Ovary (tissue), 9 donors: ENCODE data around the gene SNCG. TPM values are rescaled to one million over a fixed set of nuclear protein-coding genes. Genes with fewer than 3 reads are reported as not detected.
A peak's percentile ranks its signal among the peaks of the same experiment; 100 is the strongest.

Experiments used
- DNase-seq, 5 donors: peaks; one replicate each; pipeline ENCODE4 v3.0.0-alpha.2; 2019 to 2020
- H3K27ac ChIP-seq, 2 donors: fragments of 200-600 bp; one replicate each; pipeline versions ENCODE4 v1.5.1 to v1.8.0; 2019 to 2022
- H3K27me3 ChIP-seq: fragments of 200-600 bp; one replicate; pipeline ENCODE4 v1.8.0; 2022
- H3K36me3 ChIP-seq: fragments of 200-600 bp; sonication (generic); one replicate; pipeline ENCODE4 v1.5.1; 2019
- H3K4me1 ChIP-seq: one replicate; pipeline ENCODE4 v1.8.1; 2013; ENCODE audit warnings: mild to moderate bottlenecking, moderate library complexity; ENCODE audit not compliant: insufficient read depth
- H3K4me3 ChIP-seq: fragments of 200-600 bp; sonication (generic); one replicate; pipeline ENCODE4 v1.5.1; 2017
- H3K9me3 ChIP-seq, 2 donors: fragments of 200-600 bp in 1 of 2; sonication (generic) in 1 of 2; one replicate each; pipeline versions ENCODE4 v1.5.1 to v1.8.1; 2013 to 2019; ENCODE audit warnings: mild to moderate bottlenecking in 1 of 2, moderate library complexity in 1 of 2
- CTCF ChIP-seq, 3 donors: fragments of 450-650 bp in 2 of 3; fragments of 200-600 bp in 1 of 3; IDR thresholded peaks; one replicate each; pipeline versions ENCODE4 v1.5.1 to v1.8.0; 2016 to 2022; ENCODE audit warnings: antibody characterized with exemption in 3 of 3, mild to moderate bottlenecking in 1 of 3
- EP300 ChIP-seq: sonication (generic); formaldehyde crosslinking; IDR thresholded peaks from one replicate; pipeline ENCODE4 v1.6.1; 2017; ENCODE audit warnings: antibody characterized with exemption
- POLR2A ChIP-seq: fragments of 450-650 bp; IDR thresholded peaks from one replicate; pipeline ENCODE4 v1.6.1; 2017; ENCODE audit warnings: antibody characterized with exemption, mild to moderate bottlenecking, moderate library complexity
- WGBS, 3 donors: extraction: QIAGEN DNeasy Blood & Tissue Kit in 1 of 3; methylation state at CpG; one replicate each; pipeline versions ENCODE4 v1.1.5 to v1.1.7; 2013 to 2017; 5-methylcytosine and 5-hydroxymethylcytosine counted together
- intact Hi-C, 4 donors: fragments of 100-400 bp; cut with DNase I; formaldehyde crosslinking; loops; one replicate each; pipeline versions ENCODE4 v1.11.0 to v1.15.1; 2022 to 2023
- polyA plus RNA-seq, 2 donors: library from polyadenylated mRNA; stranded (reverse); fragments of 200-250 nt in 1 of 2; fragments of 350-450 nt in 1 of 2; fragmentation: Illumina TruSeq in 1 of 2; extraction: RNeasy Lipid Tissue Mini Kit (QIAGEN cat#74804) in 1 of 2; gene quantifications; one replicate each; pipeline ENCODE4 v1.2.3, GENCODE V29; 2013 to 2014
- total RNA-seq, 7 donors: library from RNA; depleted of rRNA in 2 of 7; stranded (reverse); fragments of >200 nt in 2 of 7; fragmentation: NEBNext Ultra II Directional in 3 of 7; extraction: Animal tissue kit (Norgen Biotek cat#: 25700) in 3 of 7; gene quantifications; one replicate each; pipeline versions ENCODE4 v1.1.0 to v1.2.4, GENCODE V29; 2016 to 2023
- donor health status: DM: no; HTN: no; CAD: no; lungs with moderate emphysema.
- donor health status: DM: no; HTN: no; CAD: no.
- donor health status: Bipolar disorder and iron deficiency.
- donor health status: DM: yes; HTN: yes; CAD: no.
- donor health status: DM: no; HTN: no; CAD: no.
- donor health status: DM: yes; HTN: yes; CAD: no.

SNCG gene
- total and polyA plus RNA-seq, 9 donors: 13.7 to 76.1 (median 41.9) TPM

DNA sequence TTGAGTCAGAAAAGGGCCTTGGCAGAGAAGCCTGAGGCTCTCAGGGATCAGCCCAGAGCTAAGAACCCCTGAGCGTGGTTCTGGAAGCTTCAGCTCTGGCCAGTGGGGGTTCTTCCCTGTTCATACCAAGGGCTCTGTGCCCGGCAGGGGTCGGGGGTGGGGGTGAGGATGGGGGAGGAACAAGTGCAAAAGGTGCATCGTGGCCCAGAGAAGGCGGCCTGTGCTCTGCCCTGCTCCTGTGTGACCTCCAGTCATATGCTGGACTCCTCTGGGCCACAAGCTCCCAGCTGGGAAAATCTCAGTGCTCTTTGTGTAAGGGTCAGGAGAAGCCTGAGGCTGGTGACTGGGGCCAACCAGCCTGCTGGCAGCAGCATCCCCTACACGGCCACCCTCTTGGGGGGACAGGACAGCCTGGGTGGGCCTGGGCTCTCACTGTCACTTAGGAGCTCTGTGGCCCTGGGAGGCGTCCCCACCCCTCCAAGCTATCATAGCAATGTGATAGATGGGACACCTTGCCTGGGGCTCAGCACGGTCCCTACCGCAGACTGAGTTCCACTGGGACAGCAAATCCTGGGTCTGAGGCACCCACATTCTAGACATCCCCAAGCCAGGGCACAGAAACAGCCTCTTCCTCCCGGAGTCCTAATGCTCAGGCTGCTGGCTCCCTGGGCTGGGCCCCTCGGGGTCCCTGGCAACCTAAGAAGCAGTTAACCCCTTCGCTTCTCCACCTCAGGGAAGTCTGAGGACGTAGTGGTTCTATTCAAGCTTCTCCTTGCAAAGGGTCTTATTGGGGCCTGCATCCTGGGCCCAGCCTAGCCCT, 3.5 kb upstream of the SNCG start:
- peaks cover 40% of the 10 kb centered on the region for H3K4me1 ChIP-seq

DNA sequence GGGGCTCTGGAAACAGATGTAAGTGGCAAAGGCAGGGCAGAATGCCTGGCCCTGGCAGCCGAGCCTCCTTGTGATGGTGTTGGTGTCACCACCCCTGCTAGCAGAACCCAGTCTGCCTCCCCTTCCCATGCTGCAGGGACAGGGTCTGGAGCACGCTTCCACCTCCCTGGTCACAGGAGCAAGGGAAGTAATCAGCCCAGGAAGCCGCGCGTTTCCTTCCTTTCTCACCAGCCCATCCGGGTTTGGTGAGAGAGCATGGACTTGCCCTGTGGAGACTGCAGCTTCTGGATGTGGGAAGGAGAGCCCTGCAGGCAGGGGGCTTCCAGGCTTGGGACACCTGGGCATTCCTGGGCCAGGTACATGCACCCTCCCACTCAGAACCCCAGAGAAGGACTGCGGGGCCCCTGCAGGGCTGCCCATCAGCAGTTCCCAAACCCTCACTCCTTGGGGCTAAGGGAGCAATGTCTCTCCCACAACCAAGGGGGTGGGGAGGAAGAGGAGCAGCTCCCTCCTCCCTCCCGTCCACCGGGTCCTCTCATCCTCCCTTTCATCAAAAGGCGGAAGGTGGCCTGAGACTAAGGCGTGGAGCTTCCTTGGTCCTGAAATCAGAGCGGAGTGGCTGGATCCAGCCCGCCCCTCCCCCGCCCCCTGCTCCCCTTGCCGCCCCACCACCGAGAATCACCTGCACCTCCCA, 2.8 kb upstream of the SNCG start:
- Histone ChIP-seq H3K27ac (peak overlapping the region; percentile 75 to 89), H3K9me3 (no peaks in the 10 kb centered on the region), H3K27me3 (no peaks in the 10 kb centered on the region), H3K4me1 (peaks cover 42% of the 10 kb centered on the region), H3K4me3 (peak overlapping the region; percentile 5), H3K36me3 (no peaks in the 10 kb centered on the region)
- 71 to 82% (median 76%) methylated on average over 15 to 16 of the region's 16 CpGs for WGBS, 3 donors
- peak in 3 of 5 donors; percentile 42 to 52 (median 44) for DNase-seq
- TF ChIP-seq EP300 (no peak), POLR2A (no peak), CTCF (IDR thresholded peaks at IDR 0.05) (no peak)
- intact Hi-C loops: loop anchor here in 1 of 4 donors (2.0 kb wide), 1 partner anchor 17 kb away; no protein-coding TSS in a partner anchor

More for the DNA sequence above, 3.5 kb upstream of the SNCG start:
- Histone ChIP-seq H3K36me3 (no peaks in the 10 kb centered on the region), H3K9me3 (no peaks in the 10 kb centered on the region), H3K4me3 (no peak overlapping the region), H3K27me3 (no peaks in the 10 kb centered on the region), H3K27ac (peak overlapping the region; percentile 75 to 89)
- 45 to 47% (median 45%) methylated on average over 12 to 13 of the region's 13 CpGs for WGBS, 3 donors
- DNase-seq: peak in 2 of 5 donors; percentile 44
- intact Hi-C loops: loop anchor here in 1 of 4 donors (2.0 kb wide), 1 partner anchor 18 kb away; no protein-coding TSS in a partner anchor
- TF ChIP-seq CTCF (IDR thresholded peaks at IDR 0.05) (no peak), POLR2A (no peak), EP300 (no peak)

- WGBS, 3 donors: 67 to 83% (median 76%) methylated on average over 7 of the region's 7 CpGs
- TF ChIP-seq POLR2A: no peak
- TF ChIP-seq CTCF (IDR thresholded peaks at IDR 0.05): no peak
- no peak for TF ChIP-seq EP300
- H3K27me3 ChIP-seq: no peaks in the 10 kb centered on the region
- H3K9me3 ChIP-seq: no peaks in the 10 kb centered on the region
- H3K4me1 ChIP-seq: peaks cover 42% of the 10 kb centered on the region
- peak overlapping the region; percentile 7 for H3K4me3 ChIP-seq
- H3K27ac ChIP-seq: peak overlapping the region; percentile 31 to 89
- no peaks in the 10 kb centered on the region for H3K36me3 ChIP-seq
- intact Hi-C loops: no loop called here
- DNase-seq: no peak
Measured at GRCh38 chr10:86956195-86956847, 2.1 kb upstream of the SNCG start.

DNA sequence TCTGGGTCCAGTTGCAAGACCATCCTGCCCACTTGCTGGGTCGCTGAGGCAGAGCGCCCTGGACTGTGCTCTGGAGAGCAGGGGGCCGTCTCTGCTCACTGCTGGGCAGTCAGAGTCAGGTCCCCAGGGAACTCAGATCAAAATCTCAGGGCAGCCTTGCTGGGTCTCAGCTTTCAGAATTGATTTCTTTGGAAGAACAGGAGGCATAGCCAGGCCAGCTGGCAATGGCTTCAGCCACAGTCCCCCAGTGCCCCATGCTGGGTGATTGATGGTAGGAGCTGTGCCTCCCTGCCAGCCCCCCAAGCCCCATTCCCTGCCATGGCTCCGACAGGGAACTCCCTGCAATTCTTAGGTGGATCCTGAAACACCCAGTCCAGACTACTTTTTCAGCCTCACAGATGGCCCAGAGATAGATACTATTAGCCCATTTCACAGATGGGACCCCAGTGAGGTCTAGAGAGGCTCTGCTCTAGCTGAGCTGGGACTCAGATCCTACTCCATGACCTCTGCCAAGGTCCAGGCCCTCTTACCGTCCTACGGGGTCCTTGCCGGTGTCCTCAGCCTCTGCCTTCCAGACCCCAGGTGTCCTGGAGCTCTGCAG, 1.5 kb upstream of the SNCG start:
- TF ChIP-seq CTCF (IDR thresholded peaks at IDR 0.05) (no peak), POLR2A (no peak), EP300 (no peak)
- Histone ChIP-seq H3K36me3 (no peaks in the 10 kb centered on the region), H3K9me3 (no peaks in the 10 kb centered on the region), H3K4me3 (peak overlapping the region; percentile 7), H3K4me1 (peaks cover 42% of the 10 kb centered on the region), H3K27me3 (no peaks in the 10 kb centered on the region), H3K27ac (peak overlapping the region; percentile 31 to 89)
- peak in 1 of 5 donors; percentile 31 for DNase-seq
- 73 to 83% (median 77%) methylated on average over 7 of the region's 7 CpGs for WGBS, 3 donors
- intact Hi-C loops: no loop called here
